Urinary bladder (tissue), 4 donors: ENCODE measurements around the gene LYZL4. TPM values are rescaled to one million over a fixed set of nuclear protein-coding genes. Genes with fewer than 3 reads are reported as not detected.

Experiments
- DNase-seq: peaks from one replicate; pipeline ENCODE4 v3.0.0-alpha.2; 2015; ENCODE audit errors: extremely low spot score
- H3K27ac ChIP-seq: one replicate; pipeline ENCODE4 v1.5.1; 2013; ENCODE audit warnings: low read depth, mild to moderate bottlenecking, moderate library complexity
- H3K36me3 ChIP-seq: one replicate; pipeline ENCODE4 v1.6.1; 2013; ENCODE audit warnings: mild to moderate bottlenecking, moderate library complexity; ENCODE audit not compliant: insufficient read depth
- H3K4me1 ChIP-seq: one replicate; pipeline ENCODE4 v1.6.1; 2013; ENCODE audit warnings: mild to moderate bottlenecking, moderate library complexity; ENCODE audit not compliant: insufficient read depth
- H3K4me3 ChIP-seq: one replicate; pipeline ENCODE4 v1.5.1; 2013; ENCODE audit warnings: low read depth, low read length
- WGBS: extraction: QIAGEN DNeasy Blood & Tissue Kit; methylation state at CpG from one replicate; pipeline ENCODE4 v1.1.7; 2013; 5-methylcytosine and 5-hydroxymethylcytosine counted together
- polyA plus RNA-seq: library from polyadenylated mRNA; stranded (reverse); fragments of 200-250 nt; gene quantifications from one replicate; pipeline ENCODE4 v1.2.3, GENCODE V29; 2013
- total RNA-seq: library from RNA; depleted of rRNA; stranded (reverse); fragments of >200 nt; gene quantifications from one replicate; pipeline ENCODE4 v1.2.3, GENCODE V29; 2014
- donor health status: healthy with polysubstance abuse.
- donor health status: healthy.

Gene LYZL4
- total and polyA plus RNA-seq, 2 donors, result not detected

GRCh38 chr3:42411429-42411828 lies 1.0 kb upstream of the LYZL4 start:
- WGBS, result 80% methylated on average over 1 of the region's 1 CpG
- no peak for DNase-seq
- no peak overlapping the region for H3K4me3 ChIP-seq
- H3K36me3 ChIP-seq, result no peaks in the 10 kb centered on the region
- H3K27ac ChIP-seq, result no peak overlapping the region
- no peaks in the 10 kb centered on the region for H3K4me1 ChIP-seq

GRCh38 chr3:42408156-42408555 lies 2.3 kb downstream of the LYZL4 start:
- Histone ChIP-seq H3K4me1 (no peaks in the 10 kb centered on the region), H3K36me3 (no peaks in the 10 kb centered on the region), H3K27ac (no peak overlapping the region), H3K4me3 (no peak overlapping the region)
- 72% methylated on average over 2 of the region's 2 CpGs for WGBS
- no peak for DNase-seq

- Histone ChIP-seq H3K4me1 (no peaks in the 10 kb centered on the region), H3K36me3 (no peaks in the 10 kb centered on the region), H3K27ac (no peak overlapping the region), H3K4me3 (no peak overlapping the region)
- no peak for DNase-seq
- WGBS, result 89% methylated on average over 14 of the region's 14 CpGs
These were observed 3.5 kb downstream of the LYZL4 start for GRCh38 chr3:42406727-42407450.

GRCh38 chr3:42405857-42406256 lies 4.6 kb downstream of the LYZL4 start:
- DNase-seq, result no peak
- WGBS, result 94% methylated on average over 7 of the region's 7 CpGs
- Histone ChIP-seq H3K4me1 (no peaks in the 10 kb centered on the region), H3K36me3 (no peaks in the 10 kb centered on the region), H3K4me3 (no peak overlapping the region), H3K27ac (no peak overlapping the region)

GRCh38 chr3:42403737-42404136 lies 6.7 kb downstream of the LYZL4 start:
- DNase-seq, result no peak
- no peaks in the 10 kb centered on the region for H3K36me3 ChIP-seq
- no peak overlapping the region for H3K4me3 ChIP-seq
- H3K4me1 ChIP-seq, result no peaks in the 10 kb centered on the region
- WGBS, result 61% methylated on average over 3 of the region's 3 CpGs
- H3K27ac ChIP-seq, result no peak overlapping the region

- 87% methylated on average over 2 of the region's 2 CpGs for WGBS
- H3K27ac ChIP-seq, result no peak overlapping the region
- DNase-seq, result no peak
- H3K4me3 ChIP-seq, result no peak overlapping the region
- no peaks in the 10 kb centered on the region for H3K4me1 ChIP-seq
- H3K36me3 ChIP-seq, result no peaks in the 10 kb centered on the region
These were observed 7.9 kb downstream of the LYZL4 start for GRCh38 chr3:42402394-42403096.

- H3K36me3 ChIP-seq, result no peaks in the 10 kb centered on the region
- no peaks in the 10 kb centered on the region for H3K4me1 ChIP-seq
- WGBS, result 56% methylated on average over 3 of the region's 3 CpGs
- no peak overlapping the region for H3K4me3 ChIP-seq
- DNase-seq, result no peak
- no peak overlapping the region for H3K27ac ChIP-seq
These were observed 12.3 kb downstream of the LYZL4 start for GRCh38 chr3:42398080-42398479.

GRCh38 chr3:42397644-42398043 lies 12.8 kb downstream of the LYZL4 start:
- Histone ChIP-seq H3K4me1 (no peaks in the 10 kb centered on the region), H3K27ac (no peak overlapping the region), H3K36me3 (no peaks in the 10 kb centered on the region), H3K4me3 (no peak overlapping the region)
- no peak for DNase-seq
- 92% methylated on average over 8 of the region's 8 CpGs for WGBS

GRCh38 chr3:42394579-42395288 lies 15.7 kb downstream of the LYZL4 start:
- no peak overlapping the region for H3K27ac ChIP-seq
- 74% methylated on average over 12 of the region's 12 CpGs for WGBS
- no peak overlapping the region for H3K4me3 ChIP-seq
- no peaks in the 10 kb centered on the region for H3K36me3 ChIP-seq
- DNase-seq, result no peak
- H3K4me1 ChIP-seq, result no peaks in the 10 kb centered on the region

GRCh38 chr3:42387802-42388651 lies 22.4 kb downstream of the LYZL4 start:
- WGBS, result 60% methylated on average over 10 of the region's 10 CpGs

GRCh38 chr3:42381551-42382082 lies 28.8 kb downstream of the LYZL4 start:
- Histone ChIP-seq H3K4me1 (no peaks in the 10 kb centered on the region), H3K36me3 (no peaks in the 10 kb centered on the region), H3K27ac (no peak overlapping the region), H3K4me3 (no peak overlapping the region)
- 88% methylated on average over 6 of the region's 6 CpGs for WGBS
- no peak for DNase-seq

More at GRCh38 chr3:42387802-42388651, 22.4 kb downstream of the LYZL4 start:
- Histone ChIP-seq H3K4me1 (no peaks in the 10 kb centered on the region), H3K36me3 (no peaks in the 10 kb centered on the region), H3K27ac (no peak overlapping the region), H3K4me3 (no peak overlapping the region)
- no peak for DNase-seq

GRCh38 chr3:42377681-42378080 lies 32.7 kb downstream of the LYZL4 start:
- Histone ChIP-seq H3K4me3 (no peak overlapping the region), H3K27ac (no peak overlapping the region), H3K36me3 (no peaks in the 10 kb centered on the region), H3K4me1 (no peaks in the 10 kb centered on the region)
- WGBS, result 96% methylated on average over 2 of the region's 2 CpGs
- DNase-seq, result no peak

GRCh38 chr3:42376344-42376798 lies 34.0 kb downstream of the LYZL4 start:
- WGBS, result 47% methylated on average over 4 of the region's 4 CpGs
- no peaks in the 10 kb centered on the region for H3K36me3 ChIP-seq
- DNase-seq, result no peak
- H3K4me3 ChIP-seq, result no peak overlapping the region
- H3K4me1 ChIP-seq, result no peaks in the 10 kb centered on the region
- H3K27ac ChIP-seq, result no peak overlapping the region
